IMR-90 (cell line): Measurements from ENCODE around the gene TINCR. TPM values are rescaled to one million over a fixed set of nuclear protein-coding genes. Genes with fewer than 3 reads are reported as not detected.

Experiments
- ATAC-seq: fragments of 200-7000 bp; cut with Tn5 transposase; 2 replicates; pipeline ENCODE4 v1.9.1; 2020; ENCODE audit warnings: low read depth, mild to moderate bottlenecking, moderate library complexity
- BruUV-seq: library from RNA; stranded (reverse); fragments of 400-500 nt; replicated peaks from 2 replicates; lab custom pipeline; 2021; lab: Mats Ljungman, UMichigan
- CTCF ChIA-PET: fragments of 300-600 bp; formaldehyde crosslinking; extraction: SDS; loops from one replicate; lab custom pipeline; 2021; ENCODE audit warnings: antibody characterized with exemption; lab: Yijun Ruan, JAX
- POLR2A ChIA-PET: fragments of 300-600 bp; sonication (Branson Sonifier 250); formaldehyde crosslinking; loops from one replicate; lab custom pipeline; 2022; ENCODE audit warnings: antibody characterized with exemption; ENCODE audit not compliant: unreplicated experiment; lab: Charles Lee
- DNase-seq: peaks from one replicate; pipeline ENCODE4 v3.0.0; 2013
- H2AFZ ChIP-seq: replicated peaks from 2 replicates; pipeline ENCODE3; 2013; ENCODE audit warnings: low read length, mild to moderate bottlenecking; ENCODE audit not compliant: poor library complexity
- H2AK5ac ChIP-seq: 2 replicates; pipeline ENCODE4 v1.6.1; 2013; ENCODE audit warnings: low read depth, low read length, inconsistent platforms
- H2AK9ac ChIP-seq: replicated peaks from 2 replicates; pipeline ENCODE3; 2013; ENCODE audit warnings: mild to moderate bottlenecking, low read depth, low read length, moderate library complexity; ENCODE audit not compliant: poor library complexity
- H2BK120ac ChIP-seq: 2 replicates; pipeline ENCODE4 v1.6.1; 2013; ENCODE audit warnings: low read depth, low read length, inconsistent platforms
- H2BK15ac ChIP-seq: 3 replicates; pipeline ENCODE4 v1.6.1; 2013; ENCODE audit warnings: low read depth, low read length, inconsistent platforms
- H2BK20ac ChIP-seq: 2 replicates; pipeline ENCODE4 v1.6.1; 2013; ENCODE audit warnings: low read depth, mild to moderate bottlenecking, inconsistent platforms, low read length, moderate library complexity
- H2BK5ac ChIP-seq: 2 replicates; pipeline ENCODE4 v1.6.1; 2013; ENCODE audit warnings: mild to moderate bottlenecking, low read depth, low read length, inconsistent platforms; ENCODE audit not compliant: poor library complexity, severe bottlenecking
- H3K14ac ChIP-seq: replicated peaks from 2 replicates; pipeline ENCODE4 v1.6.1; 2013; ENCODE audit warnings: low read depth, low read length, inconsistent platforms
- H3K18ac ChIP-seq: 2 replicates; pipeline ENCODE4 v1.6.1; 2013; ENCODE audit warnings: low read depth, low read length, control low read depth
- H3K23ac ChIP-seq: 2 replicates; pipeline ENCODE4 v1.6.1; 2013; ENCODE audit warnings: low read depth, low read length, inconsistent platforms
- H3K27ac ChIP-seq: 2 replicates; pipeline ENCODE4 v1.5.1; 2013; ENCODE audit warnings: mild to moderate bottlenecking, control low read depth, low read length; ENCODE audit not compliant: insufficient read depth
- H3K27me3 ChIP-seq: 2 replicates; pipeline ENCODE4 v1.6.1; 2013; ENCODE audit warnings: low read length; ENCODE audit not compliant: control insufficient read depth, insufficient read depth
- H3K36me3 ChIP-seq: 2 replicates; pipeline ENCODE4 v1.6.1; 2013; ENCODE audit warnings: low read length, mixed read lengths; ENCODE audit not compliant: control insufficient read depth, insufficient read depth
- H3K4ac ChIP-seq: 2 replicates; pipeline ENCODE4 v1.6.1; 2013; ENCODE audit warnings: low read depth, low read length, inconsistent platforms
- H3K4me1 ChIP-seq: 2 replicates; pipeline ENCODE4 v1.6.1; 2013; ENCODE audit warnings: low read length, mixed read lengths; ENCODE audit not compliant: control insufficient read depth, insufficient read depth
- H3K4me2 ChIP-seq: 2 replicates; pipeline ENCODE4 v1.6.1; 2013; ENCODE audit warnings: low read depth, mild to moderate bottlenecking, control low read depth, low read length, moderate library complexity
- H3K4me3 ChIP-seq: 2 replicates; pipeline ENCODE4 v1.5.1; 2013; ENCODE audit warnings: low read depth, mild to moderate bottlenecking, control low read depth, low read length, moderate library complexity; ENCODE audit not compliant: insufficient read depth
- H3K56ac ChIP-seq: 2 replicates; pipeline ENCODE4 v1.6.1; 2013; ENCODE audit warnings: low read length, inconsistent platforms; ENCODE audit not compliant: insufficient read depth; ENCODE audit errors: extremely low read depth
- H3K79me1 ChIP-seq, 2 experiments: 2 replicates each; pipeline ENCODE4 v1.6.1; 2013; ENCODE audit warnings: low read length in 2 of 2, inconsistent platforms in 1 of 2, low read depth in 1 of 2
- H3K9ac ChIP-seq: 2 replicates; pipeline ENCODE4 v1.6.1; 2013; ENCODE audit warnings: low read depth, low read length, control low read depth
- H3K9me1 ChIP-seq: 2 replicates; pipeline ENCODE4 v1.6.1; 2013; ENCODE audit warnings: low read length, inconsistent platforms; ENCODE audit not compliant: insufficient read depth
- H3K9me3 ChIP-seq: 2 replicates; pipeline ENCODE4 v1.6.1; 2013; ENCODE audit warnings: low read length; ENCODE audit not compliant: control insufficient read depth, insufficient read depth
- H4K20me1 ChIP-seq: 2 replicates; pipeline ENCODE4 v1.6.1; 2013; ENCODE audit warnings: low read length, inconsistent platforms; ENCODE audit not compliant: insufficient read depth
- H4K5ac ChIP-seq: 2 replicates; pipeline ENCODE4 v1.6.1; 2013; ENCODE audit warnings: mild to moderate bottlenecking, low read depth, low read length, control low read depth
- H4K8ac ChIP-seq, 2 experiments: 2 replicates each; pipeline ENCODE4 v1.6.1; 2013; ENCODE audit warnings: low read depth in 2 of 2, low read length in 2 of 2, control low read depth in 1 of 2, inconsistent platforms in 1 of 2
- H4K91ac ChIP-seq: 2 replicates; pipeline ENCODE4 v1.6.1; 2013; ENCODE audit warnings: low read depth, low read length, inconsistent platforms; ENCODE audit not compliant: insufficient read depth
- BHLHE40 ChIP-seq: fragments of 150-350 bp; IDR thresholded peaks from 2 replicates; pipeline ENCODE4 v1.6.1; 2016; ENCODE audit warnings: mild to moderate bottlenecking, low read depth, low read length
- CEBPB ChIP-seq: IDR thresholded peaks from 2 replicates; pipeline ENCODE4 v1.6.1; 2012; ENCODE audit warnings: low read depth, low read length, improper control_type of control experiment
- CHD1 ChIP-seq: IDR thresholded peaks from 2 replicates; pipeline ENCODE4 v1.6.1; 2012; ENCODE audit warnings: low read depth, low read length, improper control_type of control experiment
- CTCF ChIP-seq: conservative IDR thresholded peaks from 2 replicates; pipeline ENCODE4 v1.5.1; 2012; ENCODE audit warnings: mild to moderate bottlenecking, low read depth, low read length, improper control_type of control experiment
- FOS ChIP-seq: fragments of 150-350 bp; IDR thresholded peaks from 2 replicates; pipeline ENCODE4 v1.6.1; 2016; ENCODE audit warnings: low read depth, low read length
- MAFK ChIP-seq: IDR thresholded peaks from 2 replicates; pipeline ENCODE4 v1.6.1; 2012; ENCODE audit warnings: low read depth, low read length, improper control_type of control experiment
- MAZ ChIP-seq: IDR thresholded peaks from 2 replicates; pipeline ENCODE4 v1.6.1; 2012; ENCODE audit warnings: low read depth, mild to moderate bottlenecking, low read length, improper control_type of control experiment, moderate library complexity, borderline replicate concordance
- MXI1 ChIP-seq: IDR thresholded peaks from 2 replicates; pipeline ENCODE4 v1.6.1; 2012; ENCODE audit warnings: low read depth, mild to moderate bottlenecking, low read length, moderate library complexity, borderline replicate concordance
- NFE2L2 ChIP-seq: fragments of 150-350 bp; IDR thresholded peaks from 2 replicates; pipeline ENCODE4 v1.6.1; 2016; ENCODE audit warnings: low read depth, mild to moderate bottlenecking, low read length
- POLR2A ChIP-seq: IDR thresholded peaks from 2 replicates; pipeline ENCODE4 v1.6.1; 2012; ENCODE audit warnings: mild to moderate bottlenecking, low read depth, low read length
- RAD21 ChIP-seq: IDR thresholded peaks from 2 replicates; pipeline ENCODE4 v1.6.1; 2012; ENCODE audit warnings: low read length, improper control_type of control experiment
- RCOR1 ChIP-seq: IDR thresholded peaks from 2 replicates; pipeline ENCODE4 v1.6.1; 2012; ENCODE audit warnings: mild to moderate bottlenecking, low read length, improper control_type of control experiment; ENCODE audit not compliant: insufficient replicate concordance
- RFX5 ChIP-seq: IDR thresholded peaks from 2 replicates; pipeline ENCODE4 v1.8.0; 2012; ENCODE audit warnings: low read depth, mild to moderate bottlenecking, low read length, moderate library complexity
- SMC3 ChIP-seq: fragments of 150-350 bp; IDR thresholded peaks from 2 replicates; pipeline ENCODE4 v1.6.1; 2016; ENCODE audit warnings: low read depth, mild to moderate bottlenecking, antibody characterized with exemption, low read length, moderate library complexity
- WGBS, 2 experiments: methylation state at CpG; one replicate each; pipeline versions ENCODE4 v1.1.5 to v1.1.7; 2013; ENCODE audit warnings: missing lambda C conversion rate in 2 of 2; ENCODE audit not compliant: insufficient read length in 1 of 2; ENCODE audit errors: extremely low coverage in 2 of 2; 5-methylcytosine and 5-hydroxymethylcytosine counted together
- dilution Hi-C: fragments of 300-500 bp; cut with HindIII; formaldehyde crosslinking; loops from one replicate; pipeline ENCODE4 v1.14.3; 2018; ENCODE audit warnings: low sequenced_read_pairs; ENCODE audit not compliant: unreplicated experiment
- in situ Hi-C: fragments of 300-500 bp; cut with MboI; formaldehyde crosslinking; loops from 3 replicates; pipeline ENCODE4 v1.14.3; 2019; ENCODE audit warnings: low sequenced_read_pairs, inconsistent platforms, mixed read lengths
- intact Hi-C: fragments of 100-400 bp; cut with micrococcal nuclease; formaldehyde crosslinking; loops from 2 replicates; pipeline ENCODE4 v1.10.0; 2022
- polyA plus RNA-seq, 3 experiments: library from polyadenylated mRNA; depleted of rRNA; stranded (reverse); fragments of >200 nt; gene quantifications; 2 replicates each; pipeline ENCODE4 v1.2.3, GENCODE V29; 2012; ENCODE audit warnings: low replicate concordance in 1 of 3
- total RNA-seq: library from RNA; depleted of rRNA; stranded (reverse); fragments of >200 nt; gene quantifications from 2 replicates; pipeline ENCODE4 v1.2.3, GENCODE V29; 2012
- TF ChIP-seq, protein P1 (sequence below): fragments of 150-350 bp; IDR thresholded peaks from 2 replicates; pipeline ENCODE4 v1.6.1; 2016; ENCODE audit warnings: low read depth, mild to moderate bottlenecking, low read length, moderate library complexity, borderline replicate concordance
- TF ChIP-seq, protein P2 (sequence below): fragments of 150-350 bp; IDR thresholded peaks from 2 replicates; pipeline ENCODE4 v1.6.1; 2017; ENCODE audit warnings: mild to moderate bottlenecking, antibody characterized with exemption, low read length, low read depth

TINCR gene
- total and polyA plus RNA-seq, 2 of the 4 experiments (the other 2 are of a cell fraction): 0.05 TPM; not detected in 1

- ChIA-PET POLR2A (no interaction called here), CTCF (no interaction called here)
- no peak overlapping the region for H4K8ac ChIP-seq
- no peak overlapping the region for H2BK15ac ChIP-seq
- H2AK5ac ChIP-seq: no peak overlapping the region
- H3K9me1 ChIP-seq: peaks cover 4% of the 10 kb centered on the region; the same call in 1 of the 2 replicates
- peaks cover 41 to 67% of the 10 kb centered on the region in 2 experiments for H3K79me1 ChIP-seq
- WGBS, 2 experiments: no CpG with 5 or more reads among the region's 1 CpG
- H3K18ac ChIP-seq: no peak overlapping the region
- H3K9ac ChIP-seq: no peak overlapping the region
- DNase-seq (no peak), ATAC-seq (no peak)
- H3K4me2 ChIP-seq: no peak overlapping the region
- no peak overlapping the region for H3K14ac ChIP-seq
- peaks cover 5% of the 10 kb centered on the region for H3K4me1 ChIP-seq
- H3K23ac ChIP-seq: no peak overlapping the region
- TF ChIP-seq MAZ: no peak
- TF ChIP-seq CTCF: no peak
- no peak for TF ChIP-seq RFX5
- TF ChIP-seq BHLHE40: no peak
- no peak for TF ChIP-seq CEBPB
- TF ChIP-seq FOS: no peak
- no peak for TF ChIP-seq RAD21
- no peak for TF ChIP-seq RCOR1
- TF ChIP-seq, protein P1, sequence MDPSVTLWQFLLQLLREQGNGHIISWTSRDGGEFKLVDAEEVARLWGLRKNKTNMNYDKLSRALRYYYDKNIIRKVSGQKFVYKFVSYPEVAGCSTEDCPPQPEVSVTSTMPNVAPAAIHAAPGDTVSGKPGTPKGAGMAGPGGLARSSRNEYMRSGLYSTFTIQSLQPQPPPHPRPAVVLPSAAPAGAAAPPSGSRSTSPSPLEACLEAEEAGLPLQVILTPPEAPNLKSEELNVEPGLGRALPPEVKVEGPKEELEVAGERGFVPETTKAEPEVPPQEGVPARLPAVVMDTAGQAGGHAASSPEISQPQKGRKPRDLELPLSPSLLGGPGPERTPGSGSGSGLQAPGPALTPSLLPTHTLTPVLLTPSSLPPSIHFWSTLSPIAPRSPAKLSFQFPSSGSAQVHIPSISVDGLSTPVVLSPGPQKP: no peak
- TF ChIP-seq CHD1: no peak
- TF ChIP-seq MAFK: no peak
- TF ChIP-seq MXI1: no peak
- TF ChIP-seq NFE2L2: no peak
- TF ChIP-seq, protein P2, sequence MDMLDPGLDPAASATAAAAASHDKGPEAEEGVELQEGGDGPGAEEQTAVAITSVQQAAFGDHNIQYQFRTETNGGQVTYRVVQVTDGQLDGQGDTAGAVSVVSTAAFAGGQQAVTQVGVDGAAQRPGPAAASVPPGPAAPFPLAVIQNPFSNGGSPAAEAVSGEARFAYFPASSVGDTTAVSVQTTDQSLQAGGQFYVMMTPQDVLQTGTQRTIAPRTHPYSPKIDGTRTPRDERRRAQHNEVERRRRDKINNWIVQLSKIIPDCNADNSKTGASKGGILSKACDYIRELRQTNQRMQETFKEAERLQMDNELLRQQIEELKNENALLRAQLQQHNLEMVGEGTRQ: no peak
- TF ChIP-seq SMC3: no peak
- no peak for TF ChIP-seq POLR2A
- H3K56ac ChIP-seq: no peak overlapping the region
- H4K5ac ChIP-seq: no peak overlapping the region
- H3K4ac ChIP-seq: no peak overlapping the region
- peaks cover 54% of the 10 kb centered on the region for H3K36me3 ChIP-seq
- H2AK9ac ChIP-seq: no peak overlapping the region
- no peaks in the 10 kb centered on the region for H3K9me3 ChIP-seq
- H2AFZ ChIP-seq: no peak overlapping the region
- peaks cover 35% of the 10 kb centered on the region for H4K20me1 ChIP-seq
- H3K27me3 ChIP-seq: no peaks in the 10 kb centered on the region
- H3K4me3 ChIP-seq: no peak overlapping the region
- BruUV-seq: no TSS peak
- H2BK5ac ChIP-seq: no peak overlapping the region
- H2BK20ac ChIP-seq: no peak overlapping the region
- no peak overlapping the region for H4K91ac ChIP-seq
- no peak overlapping the region for H3K27ac ChIP-seq
- dilution Hi-C loops (no loop called here), in situ Hi-C loops (no loop called here), intact Hi-C loops (no loop called here)
- no peak overlapping the region for H2BK120ac ChIP-seq
Measured at GRCh38 chr19:5617080-5617479, 49.3 kb upstream of the TINCR start.
